Measurements from ENCODE around the gene MAPK14.

Gene MAPK14

DNA sequence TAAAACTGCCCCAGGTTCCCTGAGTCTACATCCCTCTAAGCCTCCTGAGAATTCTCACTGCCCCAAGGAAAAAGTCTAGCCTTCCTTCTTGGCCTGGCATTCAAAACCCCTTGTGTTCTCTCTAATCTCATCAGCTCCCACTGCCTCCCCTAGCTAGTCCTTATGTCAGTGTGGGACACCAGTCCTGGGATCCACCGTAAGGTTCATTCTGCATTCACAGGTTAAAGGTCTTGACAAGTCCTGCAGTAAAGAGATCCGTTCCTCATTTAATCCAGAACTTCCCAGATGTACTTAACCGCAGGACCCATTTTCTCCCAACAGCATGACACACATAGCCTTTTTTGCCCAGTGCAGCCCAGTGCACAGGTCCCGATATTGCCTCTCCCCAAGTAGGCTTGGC, 114.4 kb downstream of the MAPK14 start:
- DNase-seq, result no peak

DNA sequence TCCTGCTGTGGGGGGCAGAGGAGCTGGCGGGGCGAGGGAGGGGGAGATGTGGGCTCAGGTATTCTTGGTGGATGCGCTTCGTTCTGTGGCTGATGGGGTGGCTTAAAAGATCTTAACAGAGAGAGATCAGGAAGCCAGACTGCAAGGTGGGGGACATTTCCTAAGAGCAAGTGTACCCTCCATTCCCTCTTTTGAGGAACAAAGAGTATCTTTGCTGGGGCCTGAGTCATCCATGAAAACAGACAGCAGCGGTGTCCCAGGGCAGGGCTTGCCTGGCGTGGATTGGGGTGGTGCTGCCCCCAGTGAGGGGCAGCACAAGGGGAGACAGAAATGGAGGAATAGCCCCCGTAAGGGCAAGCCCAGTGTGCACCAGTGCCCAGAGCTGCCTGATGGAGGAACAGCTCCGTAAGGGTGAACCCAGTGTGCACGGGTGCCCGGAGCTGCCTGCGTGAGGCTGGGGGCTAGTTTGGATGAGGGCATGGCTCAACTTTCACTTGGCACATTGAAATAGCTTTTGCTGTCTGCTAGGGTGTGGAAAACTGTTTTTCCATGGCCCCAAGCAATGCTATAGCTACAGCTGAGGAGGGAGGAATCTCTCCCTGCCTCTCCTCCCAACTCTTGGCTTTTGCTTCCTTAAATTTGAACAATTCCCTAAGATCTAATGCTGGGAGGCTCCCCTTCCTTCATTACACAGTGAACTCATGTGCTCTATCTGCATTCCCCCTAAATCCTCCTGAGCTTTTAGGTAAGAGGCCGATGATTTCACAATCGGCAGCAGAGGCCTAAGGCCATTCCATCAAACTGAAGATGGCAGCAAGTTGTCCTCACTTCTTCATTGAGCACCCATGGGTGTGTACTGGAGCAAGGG, 115.6 kb downstream of the MAPK14 start:
- no peak for DNase-seq

DNA sequence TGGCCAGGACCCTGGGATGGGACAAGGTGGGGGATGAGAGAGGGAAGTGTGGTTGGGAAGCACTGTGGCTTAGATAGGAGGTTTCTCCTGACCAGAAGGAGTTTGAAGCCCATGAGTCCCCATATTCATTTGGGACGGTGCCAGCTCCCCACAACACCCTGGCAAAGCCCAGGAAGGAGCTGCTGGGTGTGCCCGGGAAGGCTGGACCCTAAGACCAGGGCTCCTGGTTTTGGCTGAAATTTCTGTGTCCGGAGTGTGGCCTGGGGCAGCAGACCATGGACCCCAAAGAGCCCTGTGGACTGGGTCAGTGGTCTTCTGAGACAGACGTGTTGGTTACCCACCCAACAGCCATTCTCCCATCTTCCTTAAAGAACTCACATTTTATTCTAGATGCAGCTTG, 117.9 kb downstream of the MAPK14 start:
- no peak for DNase-seq

DNA sequence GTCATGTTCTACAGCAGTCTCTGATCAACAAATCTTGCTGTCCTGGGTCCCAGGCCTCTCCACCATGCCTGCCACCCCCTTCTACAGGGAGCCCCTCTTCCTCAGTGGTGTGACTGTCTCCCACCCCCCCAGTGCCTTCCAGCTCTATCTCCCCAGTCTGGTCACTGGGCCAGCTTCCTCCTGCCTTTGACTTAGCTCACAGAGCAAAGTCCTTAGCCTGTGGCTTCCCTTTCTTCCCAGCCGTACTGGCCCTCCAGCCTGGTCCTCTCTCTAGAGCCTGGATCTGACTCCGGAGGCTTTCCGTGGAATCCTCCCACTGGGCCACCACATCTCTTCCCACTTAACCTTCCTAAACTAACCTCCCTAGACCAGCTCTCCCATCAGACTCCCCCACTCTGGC, 119.7 kb downstream of the MAPK14 start:
- no peak for DNase-seq

DNA sequence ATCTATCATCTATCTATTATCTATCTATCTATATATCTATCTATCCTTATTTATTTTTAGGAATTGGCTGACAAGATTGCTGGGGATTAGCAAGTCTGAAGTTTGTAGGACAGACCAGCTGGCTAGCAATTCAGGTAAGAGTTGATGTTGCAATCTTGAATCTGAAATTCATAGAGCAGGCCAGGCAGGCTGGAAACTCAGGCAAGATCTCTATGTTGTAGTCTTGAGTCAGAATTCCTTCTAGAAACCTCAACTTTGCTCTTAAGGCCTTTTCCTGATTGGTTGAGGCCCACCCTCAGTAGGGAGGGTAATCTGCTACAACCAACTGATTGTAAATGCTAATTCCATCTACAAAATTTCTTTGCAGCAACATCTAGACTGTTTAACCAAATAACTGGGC, 121.9 kb downstream of the MAPK14 start:
- no peak for DNase-seq

DNA sequence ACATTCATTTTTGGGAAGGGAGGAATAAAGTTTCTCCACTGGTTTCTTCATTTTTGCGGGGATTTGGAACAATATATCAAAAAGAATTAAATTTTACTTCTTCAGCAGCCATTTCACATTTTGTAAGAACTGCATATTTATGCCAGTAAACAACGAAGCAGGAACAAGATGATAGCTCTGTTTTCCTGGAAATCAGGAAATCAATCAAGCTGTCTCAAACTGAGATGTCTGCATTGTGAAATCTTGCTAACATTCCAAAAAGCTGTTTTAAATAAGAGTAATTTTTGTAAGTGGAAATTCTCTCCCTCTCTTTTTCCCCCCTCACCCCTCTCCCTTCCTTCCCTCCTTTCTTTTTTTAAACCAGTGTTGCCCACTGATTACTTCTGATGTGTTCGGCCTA, 122.7 kb downstream of the MAPK14 start:
- DNase-seq, result no peak

DNA sequence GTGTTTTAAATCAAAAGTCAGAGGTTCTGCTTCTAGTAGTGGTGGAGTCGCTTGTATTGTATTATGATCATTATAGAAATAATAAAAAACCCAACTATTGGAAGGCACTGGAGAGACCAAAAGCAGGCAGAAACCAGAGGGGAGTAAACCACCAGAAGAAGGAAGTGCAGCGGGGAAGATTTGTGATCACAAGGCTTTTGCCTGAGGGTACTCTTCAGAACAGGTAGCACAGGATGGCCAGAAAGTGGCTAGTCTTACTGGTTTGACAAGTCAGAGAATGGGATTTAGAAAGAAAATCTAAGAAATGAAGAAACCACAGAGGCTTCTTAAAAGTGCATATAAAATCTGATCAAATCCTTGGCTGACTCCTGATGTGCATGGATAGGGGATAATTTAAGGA, 126.7 kb downstream of the MAPK14 start:
- no peak for DNase-seq

GRCh38 chr6:36155662-36156061, 128.1 kb downstream of the MAPK14 start:
- no peak for DNase-seq

DNA sequence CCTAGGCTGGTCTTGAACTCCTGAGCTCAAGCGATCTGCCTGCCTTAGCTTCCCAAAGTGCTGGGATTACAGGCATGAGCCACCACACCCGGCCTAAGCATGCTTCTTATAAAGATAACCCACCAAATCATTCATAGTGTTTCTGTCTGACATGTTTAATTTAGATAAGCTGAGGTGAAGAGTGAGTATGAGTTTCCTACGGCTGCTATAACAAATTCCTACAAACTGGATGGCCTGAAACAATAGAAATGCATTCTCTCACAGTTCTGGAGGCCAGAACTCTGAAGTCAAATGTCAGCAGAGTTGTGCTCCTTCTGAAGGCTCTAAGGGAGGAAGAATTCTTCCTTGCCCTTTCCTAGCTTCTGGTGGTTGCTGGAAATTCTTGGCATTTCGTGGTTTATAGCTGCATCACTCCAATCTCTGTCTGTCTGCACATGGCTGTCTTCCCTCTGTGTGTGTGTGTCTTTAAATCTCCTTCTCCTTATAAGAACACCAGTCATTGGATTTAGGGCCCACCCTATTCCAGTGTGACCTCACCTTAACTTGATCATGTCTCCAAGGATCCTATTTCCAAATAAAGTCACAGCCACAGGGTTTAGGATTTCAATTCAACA, 132.6 kb downstream of the MAPK14 start:
- no peak for DNase-seq
